ENCODE results near the gene PROSER2.

Gene PROSER2

DNA sequence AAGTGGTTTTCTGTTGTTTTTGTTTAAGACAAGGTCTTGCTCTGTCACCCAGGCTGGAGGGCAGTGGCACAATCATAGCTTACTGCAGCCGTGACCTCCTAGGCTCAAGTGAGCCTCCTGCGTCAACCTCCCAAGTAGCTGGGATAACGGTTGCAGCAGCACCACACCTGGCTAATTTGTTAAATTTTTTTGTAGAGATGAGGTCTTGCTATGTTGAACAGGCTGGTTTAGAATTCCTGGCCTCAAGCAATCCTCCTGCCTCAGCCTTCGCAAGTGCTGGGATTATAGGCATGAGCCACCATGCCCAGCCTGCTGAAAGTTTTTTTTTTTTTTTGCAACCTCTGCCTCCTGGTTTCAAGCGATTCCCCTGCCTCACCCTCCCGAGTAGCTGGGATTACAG lies 31.1 kb downstream of the PROSER2 start:
- Histone ChIP-seq H3K79me2 (ENCODE audit: insufficient read depth, low read length) (no peaks in the 10 kb centered on the region), H3K27ac (ENCODE audit: low read depth, low read length) (no peak overlapping the region), H4K20me1 (ENCODE audit: low read depth, low read length) (no peaks in the 10 kb centered on the region), H3K4me3 (ENCODE audit: insufficient read depth, low read length, poor library complexity, severe bottlenecking) (no peak overlapping the region), H3K4me2 (ENCODE audit: low read depth, low read length, poor library complexity, severe bottlenecking) (no peak overlapping the region), H2AFZ (ENCODE audit: low read depth, low read length, severe bottlenecking) (no peak overlapping the region), H3K27me3 (ENCODE audit: low read length) (no peaks in the 10 kb centered on the region), H3K36me3 (ENCODE audit: low read length) (no peaks in the 10 kb centered on the region), H3F3A (ENCODE audit: insufficient read depth) (no peaks in the 10 kb centered on the region), H3K9me3 (ENCODE audit: insufficient read depth, low read length) (no peaks in the 10 kb centered on the region), H3K9me2 (replicated peaks; ENCODE audit: insufficient read depth, low read length) (no peaks in the 10 kb centered on the region), H3K9ac (ENCODE audit: low read length) (no peak overlapping the region)
- TF ChIP-seq, protein P1, sequence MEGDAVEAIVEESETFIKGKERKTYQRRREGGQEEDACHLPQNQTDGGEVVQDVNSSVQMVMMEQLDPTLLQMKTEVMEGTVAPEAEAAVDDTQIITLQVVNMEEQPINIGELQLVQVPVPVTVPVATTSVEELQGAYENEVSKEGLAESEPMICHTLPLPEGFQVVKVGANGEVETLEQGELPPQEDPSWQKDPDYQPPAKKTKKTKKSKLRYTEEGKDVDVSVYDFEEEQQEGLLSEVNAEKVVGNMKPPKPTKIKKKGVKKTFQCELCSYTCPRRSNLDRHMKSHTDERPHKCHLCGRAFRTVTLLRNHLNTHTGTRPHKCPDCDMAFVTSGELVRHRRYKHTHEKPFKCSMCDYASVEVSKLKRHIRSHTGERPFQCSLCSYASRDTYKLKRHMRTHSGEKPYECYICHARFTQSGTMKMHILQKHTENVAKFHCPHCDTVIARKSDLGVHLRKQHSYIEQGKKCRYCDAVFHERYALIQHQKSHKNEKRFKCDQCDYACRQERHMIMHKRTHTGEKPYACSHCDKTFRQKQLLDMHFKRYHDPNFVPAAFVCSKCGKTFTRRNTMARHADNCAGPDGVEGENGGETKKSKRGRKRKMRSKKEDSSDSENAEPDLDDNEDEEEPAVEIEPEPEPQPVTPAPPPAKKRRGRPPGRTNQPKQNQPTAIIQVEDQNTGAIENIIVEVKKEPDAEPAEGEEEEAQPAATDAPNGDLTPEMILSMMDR (IDR thresholded peaks at IDR 0.05; ENCODE audit: insufficient read depth, low read length, poor library complexity, severe bottlenecking) = no peak
- TF ChIP-seq EZH2phosphoT487 (conservative IDR thresholded peaks at IDR 0.05; ENCODE audit: low read length) = no peak

DNA sequence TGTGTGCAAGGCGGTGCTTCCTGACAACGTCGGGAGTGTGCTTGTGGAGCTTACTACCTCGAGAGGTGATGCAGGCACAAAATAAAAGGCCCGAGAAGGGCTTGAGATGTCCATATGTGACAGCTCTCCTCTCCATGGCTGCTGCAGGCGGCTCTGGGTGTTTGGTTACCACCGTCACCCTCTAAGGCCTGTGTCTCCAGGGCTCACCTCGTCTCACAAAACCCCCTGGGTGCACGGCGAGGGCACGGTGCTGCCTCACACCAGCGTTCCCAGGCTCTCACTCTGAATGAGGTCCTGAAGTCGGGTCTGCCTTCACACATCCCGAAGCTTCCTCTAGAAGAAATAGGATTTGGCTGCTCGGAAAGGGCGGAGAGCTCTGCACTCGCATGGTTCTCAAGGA lies 32.9 kb downstream of the PROSER2 start:
- H3K4me3 ChIP-seq (ENCODE audit: insufficient read depth, low read length, poor library complexity, severe bottlenecking) = no peak overlapping the region
- H3K9me2 ChIP-seq (replicated peaks; ENCODE audit: insufficient read depth, low read length) = no peaks in the 10 kb centered on the region
- H3K9ac ChIP-seq (ENCODE audit: low read length) = no peak overlapping the region
- H4K20me1 ChIP-seq (ENCODE audit: low read depth, low read length) = no peaks in the 10 kb centered on the region
- H3K9me3 ChIP-seq (ENCODE audit: insufficient read depth, low read length) = no peaks in the 10 kb centered on the region
- H3K79me2 ChIP-seq (ENCODE audit: insufficient read depth, low read length) = no peaks in the 10 kb centered on the region
- no peaks in the 10 kb centered on the region for H3F3A ChIP-seq (ENCODE audit: insufficient read depth)
- H2AFZ ChIP-seq (ENCODE audit: low read depth, low read length, severe bottlenecking) = no peak overlapping the region
- H3K36me3 ChIP-seq (ENCODE audit: low read length) = no peaks in the 10 kb centered on the region
- TF ChIP-seq, protein P1 (IDR thresholded peaks at IDR 0.05; ENCODE audit: insufficient read depth, low read length, poor library complexity, severe bottlenecking) = no peak
- TF ChIP-seq EZH2phosphoT487 (conservative IDR thresholded peaks at IDR 0.05; ENCODE audit: low read length) = no peak
- H3K4me2 ChIP-seq (ENCODE audit: low read depth, low read length, poor library complexity, severe bottlenecking) = no peak overlapping the region
- H3K27ac ChIP-seq (ENCODE audit: low read depth, low read length) = no peak overlapping the region
- H3K27me3 ChIP-seq (ENCODE audit: low read length) = no peaks in the 10 kb centered on the region

GRCh38 chr10:11856678-11857077 lies 33.5 kb downstream of the PROSER2 start:
- no peak overlapping the region for H2AFZ ChIP-seq (ENCODE audit: low read depth, low read length, severe bottlenecking)

More at GRCh38 chr10:11856678-11857077, 33.5 kb downstream of the PROSER2 start:
- no peak overlapping the region for H3K4me3 ChIP-seq (ENCODE audit: insufficient read depth, low read length, poor library complexity, severe bottlenecking)
- H3K9me2 ChIP-seq (replicated peaks; ENCODE audit: insufficient read depth, low read length) = no peaks in the 10 kb centered on the region
- no peaks in the 10 kb centered on the region for H3F3A ChIP-seq (ENCODE audit: insufficient read depth)
- H4K20me1 ChIP-seq (ENCODE audit: low read depth, low read length) = no peaks in the 10 kb centered on the region
- no peak overlapping the region for H3K4me2 ChIP-seq (ENCODE audit: low read depth, low read length, poor library complexity, severe bottlenecking)
- H3K27ac ChIP-seq (ENCODE audit: low read depth, low read length) = no peak overlapping the region
- no peaks in the 10 kb centered on the region for H3K27me3 ChIP-seq (ENCODE audit: low read length)
- no peak for TF ChIP-seq EZH2phosphoT487 (conservative IDR thresholded peaks at IDR 0.05; ENCODE audit: low read length)
- TF ChIP-seq, protein P1 (IDR thresholded peaks at IDR 0.05; ENCODE audit: insufficient read depth, low read length, poor library complexity, severe bottlenecking) = no peak
- no peaks in the 10 kb centered on the region for H3K79me2 ChIP-seq (ENCODE audit: insufficient read depth, low read length)
- H3K36me3 ChIP-seq (ENCODE audit: low read length) = no peaks in the 10 kb centered on the region
- no peak overlapping the region for H3K9ac ChIP-seq (ENCODE audit: low read length)
- no peaks in the 10 kb centered on the region for H3K9me3 ChIP-seq (ENCODE audit: insufficient read depth, low read length)
